Measurements from ENCODE around the gene HIP1.

DNA sequence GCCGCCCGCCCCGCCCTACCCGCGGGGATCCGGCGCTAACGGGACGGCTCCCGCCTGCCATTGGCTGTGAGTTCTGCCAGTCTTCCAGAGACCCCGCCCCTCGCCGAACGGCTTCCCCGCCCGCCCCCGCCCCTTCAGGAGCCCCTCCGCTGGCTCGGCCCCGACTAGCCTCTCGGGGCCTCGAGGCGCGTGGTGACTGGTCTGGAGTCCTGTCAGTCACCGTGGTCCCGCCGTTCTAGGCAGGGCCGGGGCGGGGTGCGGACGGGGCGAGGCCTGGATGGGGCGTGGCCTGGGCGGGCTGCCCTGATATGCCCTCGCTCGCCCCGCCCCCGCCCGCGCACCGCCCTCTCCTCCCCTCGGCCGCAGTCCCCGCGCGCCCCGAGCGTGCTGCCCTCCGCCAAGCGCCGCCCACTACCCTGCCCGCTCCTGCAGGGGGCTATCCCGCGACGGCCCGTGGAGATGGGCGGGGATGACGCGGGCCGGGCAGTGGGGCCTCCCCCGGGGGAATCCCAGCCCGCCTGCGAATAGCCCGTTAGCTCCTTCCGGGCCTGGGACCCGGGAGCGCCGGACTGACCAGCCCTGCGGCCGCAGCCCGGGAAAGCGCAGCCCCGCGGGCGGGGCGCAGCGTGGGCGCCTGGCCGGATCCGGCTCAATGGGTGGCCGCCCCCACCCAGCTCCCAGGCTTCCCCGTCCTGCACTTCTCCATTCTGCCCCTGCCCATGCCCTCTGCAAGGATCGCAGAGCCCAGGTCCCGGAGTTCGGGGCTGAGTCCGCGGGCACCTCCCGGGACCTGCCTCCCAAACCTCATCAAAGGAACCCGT lies 444 bp upstream of the HIP1 start:
- TF ChIP-seq, protein P1, sequence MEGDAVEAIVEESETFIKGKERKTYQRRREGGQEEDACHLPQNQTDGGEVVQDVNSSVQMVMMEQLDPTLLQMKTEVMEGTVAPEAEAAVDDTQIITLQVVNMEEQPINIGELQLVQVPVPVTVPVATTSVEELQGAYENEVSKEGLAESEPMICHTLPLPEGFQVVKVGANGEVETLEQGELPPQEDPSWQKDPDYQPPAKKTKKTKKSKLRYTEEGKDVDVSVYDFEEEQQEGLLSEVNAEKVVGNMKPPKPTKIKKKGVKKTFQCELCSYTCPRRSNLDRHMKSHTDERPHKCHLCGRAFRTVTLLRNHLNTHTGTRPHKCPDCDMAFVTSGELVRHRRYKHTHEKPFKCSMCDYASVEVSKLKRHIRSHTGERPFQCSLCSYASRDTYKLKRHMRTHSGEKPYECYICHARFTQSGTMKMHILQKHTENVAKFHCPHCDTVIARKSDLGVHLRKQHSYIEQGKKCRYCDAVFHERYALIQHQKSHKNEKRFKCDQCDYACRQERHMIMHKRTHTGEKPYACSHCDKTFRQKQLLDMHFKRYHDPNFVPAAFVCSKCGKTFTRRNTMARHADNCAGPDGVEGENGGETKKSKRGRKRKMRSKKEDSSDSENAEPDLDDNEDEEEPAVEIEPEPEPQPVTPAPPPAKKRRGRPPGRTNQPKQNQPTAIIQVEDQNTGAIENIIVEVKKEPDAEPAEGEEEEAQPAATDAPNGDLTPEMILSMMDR (conservative IDR thresholded peaks at IDR 0.05), result no peak
- TF ChIP-seq EZH2 (IDR thresholded peaks at IDR 0.05; ENCODE audit: low read depth), result no peak

Measured in PC-9 (cell line).